Activated CD4-positive, alpha-beta T cell treated with anti-CD3 and anti-CD28 coated beads for 4 hours (primary cell): ENCODE results near the gene C11orf58.

Source experiments
- DNase-seq, 2 donors: peaks; one replicate each; pipeline ENCODE4 v3.0.0-alpha.2; 2020

Gene C11orf58

GRCh38 chr11:16806791-16807190 lies 68.3 kb downstream of the C11orf58 start:
- DNase-seq: no peak

GRCh38 chr11:16807306-16807705 lies 68.9 kb downstream of the C11orf58 start:
- DNase-seq: no peak
